Esophagus squamous epithelium (tissue), 5 donors: Measurements from ENCODE around the gene NDUFA12. TPM values are rescaled to one million over a fixed set of nuclear protein-coding genes. Genes with fewer than 3 reads are reported as not detected.

ENCODE experiments used
- DNase-seq: peaks from one replicate; lab custom pipeline; 2025; lab: John Stamatoyannopoulos, UW
- H3K27ac ChIP-seq, 4 donors: fragments of 200-600 bp; sonication (generic); one replicate each; pipeline ENCODE4 v1.5.1; 2016 to 2019; ENCODE audit warnings: mild to moderate bottlenecking in 1 of 4
- H3K27me3 ChIP-seq, 4 donors: fragments of 200-600 bp; sonication (generic); 1 replicate in 3 of 4; 2 replicates in 1 of 4; pipeline versions ENCODE4 v1.5.1 to v1.6.0; 2017 to 2021; ENCODE audit warnings: antibody characterized with exemption in 1 of 4
- H3K36me3 ChIP-seq, 3 donors: fragments of 200-600 bp; sonication (generic); one replicate each; pipeline ENCODE4 v1.5.1; 2016 to 2019
- H3K4me1 ChIP-seq, 3 donors: fragments of 200-600 bp; sonication (generic); one replicate each; pipeline ENCODE4 v1.5.1; 2017 to 2019
- H3K4me3 ChIP-seq, 4 donors: fragments of 200-600 bp; sonication (generic); 1 replicate in 3 of 4; 2 replicates in 1 of 4; pipeline ENCODE4 v1.5.1; 2016 to 2019; ENCODE audit warnings: mild to moderate bottlenecking in 2 of 4, moderate library complexity in 1 of 4
- H3K9me3 ChIP-seq, 3 donors: fragments of 200-600 bp; sonication (generic); one replicate each; pipeline ENCODE4 v1.5.1; 2016 to 2019
- CTCF ChIP-seq, 6 experiments: fragments of 450-650 bp in 4 of 6; fragments of 200-600 bp in 2 of 6; sonication (generic) in 2 of 6; IDR thresholded peaks; one replicate each; pipeline ENCODE4 v1.5.1; 2016 to 2019; ENCODE audit warnings: antibody characterized with exemption in 6 of 6, mild to moderate bottlenecking in 4 of 6, moderate library complexity in 4 of 6
- POLR2A ChIP-seq, 4 donors: fragments of 450-650 bp; IDR thresholded peaks; one replicate each; pipeline ENCODE4 v1.6.1; 2017; ENCODE audit warnings: antibody characterized with exemption in 4 of 4, mild to moderate bottlenecking in 4 of 4, moderate library complexity in 3 of 4
- WGBS, 2 donors: methylation state at CpG; one replicate each; pipeline ENCODE4 v1.1.5; 2018; 5-methylcytosine and 5-hydroxymethylcytosine counted together
- intact Hi-C: fragments of 100-400 bp; cut with DNase I; formaldehyde crosslinking; loops from one replicate; pipeline ENCODE4 v1.15.0; 2022
- total RNA-seq, 4 donors: library from RNA; depleted of rRNA; stranded (reverse); fragments of >200 nt; gene quantifications; one replicate each; pipeline ENCODE4 v1.1.0, GENCODE V29; 2016
- donor health status: DM: yes; HTN: yes; CAD: no.

NDUFA12 gene
- total RNA-seq, 4 donors from 2014 or later = 86.1 to 163 (median 97.6) TPM

GRCh38 chr12:94979941-94980340 lies 23.6 kb downstream of the NDUFA12 start:
- 77 to 81% methylated on average over 4 of the region's 4 CpGs for WGBS, 2 donors

GRCh38 chr12:94977766-94978468 lies 25.6 kb downstream of the NDUFA12 start:
- DNase-seq = no peak
- Histone ChIP-seq H3K27me3 (no peaks in the 10 kb centered on the region), H3K27ac (no peak overlapping the region), H3K4me3 (no peak overlapping the region), H3K4me1 (peaks cover 0 to 9% (median 0%) of the 10 kb centered on the region in 3 donors), H3K36me3 (peaks cover 0 to 11% (median 0%) of the 10 kb centered on the region in 3 donors), H3K9me3 (no peaks in the 10 kb centered on the region)
- intact Hi-C loops = no loop called here
- 80 to 85% methylated on average over 4 of the region's 4 CpGs for WGBS, 2 donors
- TF ChIP-seq CTCF (IDR thresholded peaks at IDR 0.05) (no peak), POLR2A (IDR thresholded peaks at IDR 0.05) (no peak)

More at GRCh38 chr12:94979941-94980340, 23.6 kb downstream of the NDUFA12 start:
- peaks cover 0 to 19% (median 0%) of the 10 kb centered on the region in 3 donors for H3K36me3 ChIP-seq
- DNase-seq = no peak
- H3K4me3 ChIP-seq = no peak overlapping the region
- no peaks in the 10 kb centered on the region for H3K9me3 ChIP-seq
- peaks cover 0 to 9% (median 0%) of the 10 kb centered on the region in 3 donors for H3K4me1 ChIP-seq
- no peaks in the 10 kb centered on the region for H3K27me3 ChIP-seq
- TF ChIP-seq CTCF (IDR thresholded peaks at IDR 0.05) = no peak
- no peak for TF ChIP-seq POLR2A (IDR thresholded peaks at IDR 0.05)
- intact Hi-C loops = no loop called here
- H3K27ac ChIP-seq = no peak overlapping the region

GRCh38 chr12:94973221-94973620 lies 30.3 kb downstream of the NDUFA12 start:
- H3K27me3 ChIP-seq = no peaks in the 10 kb centered on the region
- TF ChIP-seq POLR2A (IDR thresholded peaks at IDR 0.05) (no peak), CTCF (IDR thresholded peaks at IDR 0.05) (no peak)
- no peaks in the 10 kb centered on the region for H3K9me3 ChIP-seq
- no peak for DNase-seq
- intact Hi-C loops = no loop called here
- H3K36me3 ChIP-seq = peaks cover 0 to 36% (median 0%) of the 10 kb centered on the region in 3 donors
- H3K4me1 ChIP-seq = no peaks in the 10 kb centered on the region
- WGBS, 2 donors = 70 to 90% methylated on average over 5 of the region's 5 CpGs
- no peak overlapping the region for H3K27ac ChIP-seq
- H3K4me3 ChIP-seq = no peak overlapping the region

GRCh38 chr12:94972795-94973194 lies 30.7 kb downstream of the NDUFA12 start:
- 66 to 92% methylated on average over 2 of the region's 2 CpGs for WGBS, 2 donors

More at GRCh38 chr12:94972795-94973194, 30.7 kb downstream of the NDUFA12 start:
- Histone ChIP-seq H3K4me3 (no peak overlapping the region), H3K27me3 (no peaks in the 10 kb centered on the region), H3K9me3 (no peaks in the 10 kb centered on the region), H3K27ac (no peak overlapping the region), H3K4me1 (no peaks in the 10 kb centered on the region), H3K36me3 (peaks cover 0 to 36% (median 0%) of the 10 kb centered on the region in 3 donors)
- TF ChIP-seq POLR2A (IDR thresholded peaks at IDR 0.05) (no peak), CTCF (IDR thresholded peaks at IDR 0.05) (no peak)
- intact Hi-C loops = no loop called here
- no peak for DNase-seq
